NCI-H82 treated with DMSO at 0.1 percent for 48 hours (cell line): ENCODE results near the gene NFE2L3.
A peak's percentile ranks its signal among the peaks of the same experiment; 100 is the strongest.

Source experiments
- DNase-seq: peaks from one replicate; lab custom pipeline; 2025; ENCODE audit not compliant: unreplicated experiment; lab: John Stamatoyannopoulos, UW

NFE2L3 gene

GRCh38 chr7:26198133-26198780, 46.3 kb downstream of the NFE2L3 start:
- DNase-seq: no peak

GRCh38 chr7:26198781-26199169, 46.8 kb downstream of the NFE2L3 start:
- no peak for DNase-seq

- DNase-seq: no peak
These were observed 47.5 kb downstream of the NFE2L3 start for GRCh38 chr7:26199301-26200037.

GRCh38 chr7:26200038-26200443, 48.0 kb downstream of the NFE2L3 start:
- DNase-seq: no peak

- DNase-seq: peak; percentile 96
These were observed 48.6 kb downstream of the NFE2L3 start, which contains the start of gene HNRNPA2B1 for GRCh38 chr7:26200444-26201246. TSS of gene HNRNPA2B1 (minus strand) at chr7:26200746. CDS start at chr7:26200577, 169 bp downstream.

GRCh38 chr7:26201247-26202018, 49.4 kb downstream of the NFE2L3 start, which contains the start of gene CBX3:
TSS of gene CBX3 (plus strand) at chr7:26201745. CDS start at chr7:26202999, 1,254 bp downstream.
- DNase-seq: peak; percentile 93

- peak; percentile 43 for DNase-seq
These were observed 50.3 kb downstream of the NFE2L3 start for GRCh38 chr7:26202019-26202990.

- no peak for DNase-seq
These were observed 51.0 kb downstream of the NFE2L3 start for GRCh38 chr7:26203016-26203415.

GRCh38 chr7:26208040-26208439, 56.0 kb downstream of the NFE2L3 start:
- no peak for DNase-seq

- no peak for DNase-seq
These were observed 61.1 kb downstream of the NFE2L3 start for GRCh38 chr7:26212921-26213718.

GRCh38 chr7:26213807-26214515, 62.0 kb downstream of the NFE2L3 start:
- DNase-seq: no peak

- no peak for DNase-seq
These were observed 64.1 kb downstream of the NFE2L3 start for GRCh38 chr7:26216049-26216448.

- DNase-seq: no peak
These were observed 72.4 kb downstream of the NFE2L3 start for GRCh38 chr7:26224359-26224758.

- no peak for DNase-seq
These were observed 76.0 kb downstream of the NFE2L3 start for GRCh38 chr7:26227987-26228386.

- DNase-seq: no peak
These were observed 82.0 kb downstream of the NFE2L3 start for GRCh38 chr7:26233902-26234511.
